ENCODE data around the gene DAB2.

The DAB2 gene

GRCh38 chr5:39361306-39361705 is 63.5 kb downstream of the DAB2 start:
- no peaks in the 10 kb centered on the region for H4K20me1 ChIP-seq (ENCODE audit: low read depth, low read length)
- no peaks in the 10 kb centered on the region for H3F3A ChIP-seq (ENCODE audit: insufficient read depth)
- no peak overlapping the region for H3K27ac ChIP-seq (ENCODE audit: low read depth, low read length)
- no peaks in the 10 kb centered on the region for H3K9me2 ChIP-seq (replicated peaks; ENCODE audit: insufficient read depth, low read length)
- no peaks in the 10 kb centered on the region for H3K9me3 ChIP-seq (ENCODE audit: insufficient read depth, low read length)
- H3K36me3 ChIP-seq (ENCODE audit: low read length) = no peaks in the 10 kb centered on the region
- no peak overlapping the region for H2AFZ ChIP-seq (ENCODE audit: low read depth, low read length, severe bottlenecking)
- H3K4me3 ChIP-seq (ENCODE audit: insufficient read depth, low read length, poor library complexity, severe bottlenecking) = no peak overlapping the region
- TF ChIP-seq EZH2phosphoT487 (conservative IDR thresholded peaks at IDR 0.05; ENCODE audit: low read length) = no peak
- TF ChIP-seq, protein P1, sequence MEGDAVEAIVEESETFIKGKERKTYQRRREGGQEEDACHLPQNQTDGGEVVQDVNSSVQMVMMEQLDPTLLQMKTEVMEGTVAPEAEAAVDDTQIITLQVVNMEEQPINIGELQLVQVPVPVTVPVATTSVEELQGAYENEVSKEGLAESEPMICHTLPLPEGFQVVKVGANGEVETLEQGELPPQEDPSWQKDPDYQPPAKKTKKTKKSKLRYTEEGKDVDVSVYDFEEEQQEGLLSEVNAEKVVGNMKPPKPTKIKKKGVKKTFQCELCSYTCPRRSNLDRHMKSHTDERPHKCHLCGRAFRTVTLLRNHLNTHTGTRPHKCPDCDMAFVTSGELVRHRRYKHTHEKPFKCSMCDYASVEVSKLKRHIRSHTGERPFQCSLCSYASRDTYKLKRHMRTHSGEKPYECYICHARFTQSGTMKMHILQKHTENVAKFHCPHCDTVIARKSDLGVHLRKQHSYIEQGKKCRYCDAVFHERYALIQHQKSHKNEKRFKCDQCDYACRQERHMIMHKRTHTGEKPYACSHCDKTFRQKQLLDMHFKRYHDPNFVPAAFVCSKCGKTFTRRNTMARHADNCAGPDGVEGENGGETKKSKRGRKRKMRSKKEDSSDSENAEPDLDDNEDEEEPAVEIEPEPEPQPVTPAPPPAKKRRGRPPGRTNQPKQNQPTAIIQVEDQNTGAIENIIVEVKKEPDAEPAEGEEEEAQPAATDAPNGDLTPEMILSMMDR (IDR thresholded peaks at IDR 0.05; ENCODE audit: insufficient read depth, low read length, poor library complexity, severe bottlenecking) = no peak
- H3K9ac ChIP-seq (ENCODE audit: low read length) = no peak overlapping the region
- no peaks in the 10 kb centered on the region for H3K27me3 ChIP-seq (ENCODE audit: low read length)
- no peak overlapping the region for H3K4me2 ChIP-seq (ENCODE audit: low read depth, low read length, poor library complexity, severe bottlenecking)
- no peaks in the 10 kb centered on the region for H3K79me2 ChIP-seq (ENCODE audit: insufficient read depth, low read length)

DNA sequence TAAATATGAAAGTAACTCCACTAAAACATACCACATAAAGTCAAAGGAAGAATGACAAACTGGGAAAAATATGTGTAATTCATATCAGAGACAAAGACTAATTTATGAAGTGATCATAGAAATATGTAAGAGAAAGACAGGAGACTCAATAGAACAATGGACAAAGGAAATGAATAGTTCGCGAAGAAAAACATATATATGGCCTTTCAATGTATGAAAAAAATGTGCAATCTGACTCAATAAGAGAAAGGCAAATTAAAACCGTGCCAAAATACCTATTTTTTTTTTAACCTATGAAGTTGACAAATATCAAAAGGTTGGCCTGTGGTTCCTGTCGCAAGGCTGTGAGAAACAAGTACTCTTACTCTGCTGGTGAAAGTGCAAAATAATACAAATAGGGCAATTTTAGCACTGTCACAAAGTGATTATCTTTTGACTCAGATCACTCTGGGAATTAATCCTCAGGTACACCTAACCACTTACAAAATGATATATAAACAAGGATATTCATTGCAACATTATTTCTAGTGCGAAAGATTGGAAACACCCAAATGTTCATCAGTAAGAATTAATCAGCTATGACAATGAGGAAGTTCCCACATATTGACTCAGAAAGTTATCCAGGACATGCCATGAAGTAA is 64.2 kb downstream of the DAB2 start:
- Histone ChIP-seq H3K9me2 (replicated peaks; ENCODE audit: insufficient read depth, low read length) (no peaks in the 10 kb centered on the region), H3K4me2 (ENCODE audit: low read depth, low read length, poor library complexity, severe bottlenecking) (no peak overlapping the region), H3K9ac (ENCODE audit: low read length) (no peak overlapping the region), H3K27ac (ENCODE audit: low read depth, low read length) (no peak overlapping the region), H3K9me3 (ENCODE audit: insufficient read depth, low read length) (no peaks in the 10 kb centered on the region), H3K36me3 (ENCODE audit: low read length) (no peaks in the 10 kb centered on the region), H2AFZ (ENCODE audit: low read depth, low read length, severe bottlenecking) (no peak overlapping the region), H3K27me3 (ENCODE audit: low read length) (no peaks in the 10 kb centered on the region), H3K4me3 (ENCODE audit: insufficient read depth, low read length, poor library complexity, severe bottlenecking) (no peak overlapping the region), H4K20me1 (ENCODE audit: low read depth, low read length) (no peaks in the 10 kb centered on the region), H3K79me2 (ENCODE audit: insufficient read depth, low read length) (no peaks in the 10 kb centered on the region), H3F3A (ENCODE audit: insufficient read depth) (no peaks in the 10 kb centered on the region)
- no peak for TF ChIP-seq EZH2phosphoT487 (conservative IDR thresholded peaks at IDR 0.05; ENCODE audit: low read length)
- TF ChIP-seq, protein P1 (IDR thresholded peaks at IDR 0.05; ENCODE audit: insufficient read depth, low read length, poor library complexity, severe bottlenecking) = no peak

- Histone ChIP-seq H3K4me2 (ENCODE audit: low read depth, low read length, poor library complexity, severe bottlenecking) (no peak overlapping the region), H3K9me2 (replicated peaks; ENCODE audit: insufficient read depth, low read length) (no peaks in the 10 kb centered on the region), H3K36me3 (ENCODE audit: low read length) (no peaks in the 10 kb centered on the region), H3K27ac (ENCODE audit: low read depth, low read length) (no peak overlapping the region), H3K4me3 (ENCODE audit: insufficient read depth, low read length, poor library complexity, severe bottlenecking) (no peak overlapping the region), H3K79me2 (ENCODE audit: insufficient read depth, low read length) (no peaks in the 10 kb centered on the region), H3K9ac (ENCODE audit: low read length) (no peak overlapping the region), H3F3A (ENCODE audit: insufficient read depth) (no peaks in the 10 kb centered on the region), H2AFZ (ENCODE audit: low read depth, low read length, severe bottlenecking) (no peak overlapping the region), H4K20me1 (ENCODE audit: low read depth, low read length) (no peaks in the 10 kb centered on the region), H3K27me3 (ENCODE audit: low read length) (no peaks in the 10 kb centered on the region), H3K9me3 (ENCODE audit: insufficient read depth, low read length) (no peaks in the 10 kb centered on the region; the same call in 1 of the 2 replicates)
- TF ChIP-seq EZH2phosphoT487 (conservative IDR thresholded peaks at IDR 0.05; ENCODE audit: low read length) = no peak
- TF ChIP-seq, protein P1 (IDR thresholded peaks at IDR 0.05; ENCODE audit: insufficient read depth, low read length, poor library complexity, severe bottlenecking) = no peak
These were observed 68.5 kb downstream of the DAB2 start for GRCh38 chr5:39356263-39356662.

All from SU-DHL-6 (cell line).